T follicular helper cell (primary cell): ENCODE data around the gene SACM1L.
"Not testable (repeated sequence)": the region's sequence is repeated elsewhere in the genome, so short reads cannot be mapped to it uniquely, and the experiment has no call there.

Experiments used
- DNase-seq: peaks from one replicate; pipeline ENCODE4 v3.0.0-alpha.2; 2020; ENCODE audit warnings: low read depth

The SACM1L gene

GRCh38 chr3:45741247-45741646, 52.1 kb downstream of the SACM1L start:
- no peak for DNase-seq

GRCh38 chr3:45741742-45742460, 52.7 kb downstream of the SACM1L start:
- DNase-seq: no peak

- DNase-seq: no peak
Measured at GRCh38 chr3:45742461-45743089, 53.4 kb downstream of the SACM1L start.

- no peak for DNase-seq
Measured at GRCh38 chr3:45746165-45746776, 57.1 kb downstream of the SACM1L start.

- no peak for DNase-seq
Measured at GRCh38 chr3:45746777-45747622, 57.8 kb downstream of the SACM1L start.

GRCh38 chr3:45748068-45748467, 58.9 kb downstream of the SACM1L start:
- DNase-seq: no peak

GRCh38 chr3:45749036-45749600, 59.9 kb downstream of the SACM1L start:
- not testable (repeated sequence) for DNase-seq

- no peak for DNase-seq
Measured at GRCh38 chr3:45749880-45750279, 60.7 kb downstream of the SACM1L start.

GRCh38 chr3:45751537-45752242, 62.5 kb downstream of the SACM1L start:
- no peak for DNase-seq

GRCh38 chr3:45753095-45753494, 63.9 kb downstream of the SACM1L start:
- no peak for DNase-seq

- DNase-seq: no peak
Measured at GRCh38 chr3:45754461-45754860, 65.3 kb downstream of the SACM1L start.

GRCh38 chr3:45756055-45756454, 66.9 kb downstream of the SACM1L start:
- no peak for DNase-seq

GRCh38 chr3:45757141-45757540, 67.9 kb downstream of the SACM1L start:
- not testable (repeated sequence) for DNase-seq

GRCh38 chr3:45758871-45759270, 69.7 kb downstream of the SACM1L start:
- no peak for DNase-seq

GRCh38 chr3:45759851-45760250, 70.7 kb downstream of the SACM1L start:
- DNase-seq: no peak

GRCh38 chr3:45760878-45761711, 71.9 kb downstream of the SACM1L start:
- DNase-seq: peak; percentile 9

GRCh38 chr3:45761831-45762230, 72.6 kb downstream of the SACM1L start:
- DNase-seq: no peak

- no peak for DNase-seq
Measured at GRCh38 chr3:45762647-45763302, 73.6 kb downstream of the SACM1L start.

- no peak for DNase-seq
Measured at GRCh38 chr3:45763303-45763675, 74.1 kb downstream of the SACM1L start.
